Peyer's patch (tissue), 4 donors: Measurements from ENCODE around the gene TRIM2. TPM values are rescaled to one million over a fixed set of nuclear protein-coding genes. Genes with fewer than 3 reads are reported as not detected.

ENCODE experiments used
- DNase-seq, 3 donors: peaks; one replicate each; pipeline ENCODE4 v3.0.0-alpha.2; 2017 to 2019
- H3K27ac ChIP-seq, 4 donors: fragments of 200-600 bp; sonication (generic); one replicate each; pipeline ENCODE4 v1.5.1; 2016 to 2019
- H3K27me3 ChIP-seq, 2 donors: fragments of 200-600 bp; sonication (generic); one replicate each; pipeline ENCODE4 v1.5.1; 2019
- H3K36me3 ChIP-seq, 3 donors: fragments of 200-600 bp; sonication (generic); one replicate each; pipeline ENCODE4 v1.5.1; 2016 to 2019
- H3K4me1 ChIP-seq, 4 donors: fragments of 200-600 bp; sonication (generic); one replicate each; pipeline ENCODE4 v1.5.1; 2016 to 2019
- H3K4me3 ChIP-seq, 4 donors: fragments of 200-600 bp; sonication (generic); 1 replicate in 3 of 4; 2 replicates in 1 of 4; pipeline ENCODE4 v1.5.1; 2016 to 2019; ENCODE audit warnings: mild to moderate bottlenecking in 1 of 4
- H3K9me3 ChIP-seq, 4 donors: fragments of 200-600 bp; sonication (generic); one replicate each; pipeline ENCODE4 v1.5.1; 2016 to 2019; ENCODE audit warnings: mild to moderate bottlenecking in 1 of 4
- POLR2A ChIP-seq, 2 donors: fragments of 450-650 bp; IDR thresholded peaks; one replicate each; pipeline ENCODE4 v1.5.1; 2017; ENCODE audit warnings: antibody characterized with exemption in 2 of 2, mild to moderate bottlenecking in 2 of 2, moderate library complexity in 2 of 2
- total RNA-seq, 4 donors: library from RNA; depleted of rRNA; stranded (reverse); fragments of >200 nt; gene quantifications; one replicate each; pipeline ENCODE4 v1.1.0, GENCODE V29; 2016
- TF ChIP-seq, protein P1 (sequence below), 6 experiments: fragments of 450-650 bp in 4 of 6; fragments of 200-600 bp in 2 of 6; sonication (generic) in 1 of 6; IDR thresholded peaks; one replicate each; pipeline ENCODE4 v1.5.1; 2017 to 2019; ENCODE audit warnings: antibody characterized with exemption in 6 of 6, mild to moderate bottlenecking in 3 of 6, moderate library complexity in 1 of 6

The TRIM2 gene
- total RNA-seq, 4 donors from 2014 or later = 58.6 to 158 (median 144) TPM

DNA sequence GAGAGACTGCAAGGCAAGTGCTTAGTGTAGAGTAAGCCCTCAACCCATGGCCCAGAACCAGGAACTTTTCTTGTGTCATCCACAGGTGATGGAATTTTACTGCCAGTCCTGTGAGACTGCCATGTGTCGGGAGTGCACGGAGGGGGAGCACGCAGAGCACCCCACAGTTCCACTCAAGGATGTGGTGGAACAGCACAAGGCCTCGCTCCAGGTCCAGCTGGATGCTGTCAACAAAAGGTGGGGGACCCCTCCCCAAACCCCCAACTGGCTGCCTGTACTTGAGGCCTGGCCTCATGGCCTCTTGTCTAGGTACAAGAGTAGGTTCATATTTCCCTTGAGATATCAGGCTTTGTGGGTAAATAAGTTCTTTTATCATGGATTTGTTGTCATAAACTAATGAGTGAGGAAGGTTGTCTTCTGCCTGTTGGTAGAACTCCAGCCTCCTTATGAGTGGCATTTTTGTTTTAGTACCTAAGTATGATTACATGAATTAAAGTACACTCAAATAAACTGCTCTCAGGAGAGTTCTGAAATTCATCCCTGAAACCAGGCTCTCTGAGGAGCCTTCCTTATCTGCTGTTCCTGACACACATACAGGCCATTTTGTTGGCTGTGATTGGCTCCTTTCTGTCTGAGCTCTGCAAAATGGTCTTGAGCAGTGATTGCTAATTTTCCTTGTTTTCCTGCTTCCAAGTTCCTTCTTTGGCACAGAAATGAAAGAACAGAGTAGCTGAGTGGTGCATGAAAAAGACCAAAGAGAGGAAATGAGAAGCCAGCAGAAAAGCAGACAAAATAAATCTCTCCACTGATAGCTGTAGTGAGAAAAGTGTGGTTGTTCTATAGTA lies 88.9 kb downstream of the TRIM2 start:
- no peak for DNase-seq
- Histone ChIP-seq H3K27ac (no peak overlapping the region), H3K36me3 (peaks cover 0 to 34% (median 0%) of the 10 kb centered on the region in 3 donors)

GRCh38 chr4:153293742-153294057 lies 89.5 kb downstream of the TRIM2 start:
- H3K27me3 ChIP-seq = no peaks in the 10 kb centered on the region
- peaks cover 0 to 39% (median 0%) of the 10 kb centered on the region in 3 donors for H3K36me3 ChIP-seq
- no peak overlapping the region for H3K4me3 ChIP-seq
- H3K4me1 ChIP-seq = no peaks in the 10 kb centered on the region
- TF ChIP-seq POLR2A (IDR thresholded peaks at IDR 0.05) = no peak
- TF ChIP-seq, protein P1, sequence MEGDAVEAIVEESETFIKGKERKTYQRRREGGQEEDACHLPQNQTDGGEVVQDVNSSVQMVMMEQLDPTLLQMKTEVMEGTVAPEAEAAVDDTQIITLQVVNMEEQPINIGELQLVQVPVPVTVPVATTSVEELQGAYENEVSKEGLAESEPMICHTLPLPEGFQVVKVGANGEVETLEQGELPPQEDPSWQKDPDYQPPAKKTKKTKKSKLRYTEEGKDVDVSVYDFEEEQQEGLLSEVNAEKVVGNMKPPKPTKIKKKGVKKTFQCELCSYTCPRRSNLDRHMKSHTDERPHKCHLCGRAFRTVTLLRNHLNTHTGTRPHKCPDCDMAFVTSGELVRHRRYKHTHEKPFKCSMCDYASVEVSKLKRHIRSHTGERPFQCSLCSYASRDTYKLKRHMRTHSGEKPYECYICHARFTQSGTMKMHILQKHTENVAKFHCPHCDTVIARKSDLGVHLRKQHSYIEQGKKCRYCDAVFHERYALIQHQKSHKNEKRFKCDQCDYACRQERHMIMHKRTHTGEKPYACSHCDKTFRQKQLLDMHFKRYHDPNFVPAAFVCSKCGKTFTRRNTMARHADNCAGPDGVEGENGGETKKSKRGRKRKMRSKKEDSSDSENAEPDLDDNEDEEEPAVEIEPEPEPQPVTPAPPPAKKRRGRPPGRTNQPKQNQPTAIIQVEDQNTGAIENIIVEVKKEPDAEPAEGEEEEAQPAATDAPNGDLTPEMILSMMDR (IDR thresholded peaks at IDR 0.05) = no peak
- no peaks in the 10 kb centered on the region for H3K9me3 ChIP-seq
- H3K27ac ChIP-seq = no peak overlapping the region
- no peak for DNase-seq

More for the DNA sequence above, 88.9 kb downstream of the TRIM2 start:
- TF ChIP-seq POLR2A (IDR thresholded peaks at IDR 0.05) = no peak
- TF ChIP-seq, protein P1 (IDR thresholded peaks at IDR 0.05) = no peak
- Histone ChIP-seq H3K4me1 (no peaks in the 10 kb centered on the region), H3K4me3 (no peak overlapping the region), H3K27me3 (no peaks in the 10 kb centered on the region), H3K9me3 (no peaks in the 10 kb centered on the region)

- Histone ChIP-seq H3K9me3 (no peaks in the 10 kb centered on the region), H3K4me3 (no peak overlapping the region), H3K4me1 (no peaks in the 10 kb centered on the region), H3K27ac (no peak overlapping the region), H3K36me3 (peaks cover 0 to 48% (median 0%) of the 10 kb centered on the region in 3 donors), H3K27me3 (no peaks in the 10 kb centered on the region)
- DNase-seq = no peak
- TF ChIP-seq, protein P1 (IDR thresholded peaks at IDR 0.05) = no peak
- TF ChIP-seq POLR2A (IDR thresholded peaks at IDR 0.05) = no peak
Measured at GRCh38 chr4:153294631-153295030, 90.4 kb downstream of the TRIM2 start.

DNA sequence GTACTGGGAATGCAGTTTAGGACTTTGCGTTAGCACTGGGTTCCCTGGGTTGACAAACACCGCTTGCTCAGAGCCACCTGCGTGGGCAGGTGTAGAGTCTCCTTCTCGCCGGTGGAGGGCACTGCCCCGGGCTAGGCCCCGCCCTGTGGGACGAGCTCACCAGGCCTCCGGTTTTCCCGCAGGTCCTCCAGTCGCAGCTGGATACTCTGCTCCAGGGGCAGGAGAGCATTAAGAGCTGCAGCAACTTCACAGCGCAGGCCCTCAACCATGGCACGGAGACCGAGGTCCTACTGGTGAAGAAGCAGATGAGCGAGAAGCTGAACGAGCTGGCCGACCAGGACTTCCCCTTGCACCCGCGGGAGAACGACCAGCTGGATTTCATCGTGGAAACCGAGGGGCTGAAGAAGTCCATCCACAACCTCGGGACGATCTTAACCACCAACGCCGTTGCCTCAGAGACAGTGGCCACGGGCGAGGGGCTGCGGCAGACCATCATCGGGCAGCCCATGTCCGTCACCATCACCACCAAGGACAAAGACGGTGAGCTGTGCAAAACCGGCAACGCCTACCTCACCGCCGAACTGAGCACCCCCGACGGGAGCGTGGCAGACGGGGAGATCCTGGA lies 91.0 kb downstream of the TRIM2 start:
- Histone ChIP-seq H3K27me3 (no peaks in the 10 kb centered on the region), H3K27ac (no peak overlapping the region), H3K9me3 (peaks cover 0 to 6% (median 0%) of the 10 kb centered on the region in 4 donors), H3K36me3 (peaks cover 0 to 54% (median 0%) of the 10 kb centered on the region in 3 donors), H3K4me1 (no peaks in the 10 kb centered on the region), H3K4me3 (no peak overlapping the region)
- no peak for DNase-seq
- TF ChIP-seq, protein P1 (IDR thresholded peaks at IDR 0.05) = no peak
- TF ChIP-seq POLR2A (IDR thresholded peaks at IDR 0.05) = no peak

DNA sequence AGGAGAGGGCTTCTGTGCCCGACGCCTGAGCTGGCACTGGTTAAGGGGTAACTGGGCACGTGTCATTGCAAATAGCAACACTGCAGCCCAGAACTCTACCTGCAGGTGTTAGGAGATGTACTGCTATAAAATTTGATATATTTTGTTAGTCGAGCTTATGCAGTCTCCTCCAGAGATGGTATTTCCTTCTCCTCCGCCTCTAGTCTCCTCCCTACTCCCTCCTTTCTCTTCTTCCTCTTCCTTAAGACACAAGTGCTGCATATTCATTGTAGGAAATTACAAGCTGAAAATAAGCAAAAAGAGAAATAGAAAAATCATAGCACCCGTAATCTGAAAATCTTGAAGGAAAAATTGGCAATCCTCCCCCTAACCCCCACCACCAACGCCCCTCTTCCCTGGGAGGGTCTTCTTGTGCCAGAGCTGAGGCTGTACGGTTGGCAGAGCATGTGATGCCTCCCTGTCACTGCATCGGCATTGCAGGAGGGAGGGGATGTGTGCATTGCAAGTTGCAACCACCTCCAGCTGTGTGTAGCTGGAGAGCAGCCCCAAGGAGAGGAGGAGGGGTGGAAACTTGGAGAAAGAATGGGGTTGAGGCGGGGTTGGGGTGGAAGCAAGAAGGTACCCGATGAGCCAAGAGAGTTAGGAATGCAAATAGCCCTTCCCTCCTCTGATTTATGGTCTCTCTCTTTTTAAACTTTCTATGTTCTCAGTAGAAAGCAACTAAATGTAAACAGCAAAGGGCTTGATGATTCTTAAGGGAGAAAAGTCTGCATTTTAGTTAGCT lies 92.0 kb downstream of the TRIM2 start:
- TF ChIP-seq, protein P1 (IDR thresholded peaks at IDR 0.05) = no peak
- TF ChIP-seq POLR2A (IDR thresholded peaks at IDR 0.05) = no peak
- Histone ChIP-seq H3K4me3 (no peak overlapping the region), H3K27ac (no peak overlapping the region)

More for the DNA sequence above, 92.0 kb downstream of the TRIM2 start:
- peaks cover 0 to 8% (median 0%) of the 10 kb centered on the region in 4 donors for H3K9me3 ChIP-seq
- H3K27me3 ChIP-seq = no peaks in the 10 kb centered on the region
- H3K4me1 ChIP-seq = no peaks in the 10 kb centered on the region
- DNase-seq = no peak
- H3K36me3 ChIP-seq = peaks cover 0 to 64% (median 0%) of the 10 kb centered on the region in 3 donors
